ENCODE data around the gene LRG1. TPM values are rescaled to one million over a fixed set of nuclear protein-coding genes. Genes with fewer than 3 reads are reported as not detected.

The LRG1 gene
- total and polyA plus RNA-seq, 2 experiments from 2014 or later, result 6.3 to 9.8 TPM

DNA sequence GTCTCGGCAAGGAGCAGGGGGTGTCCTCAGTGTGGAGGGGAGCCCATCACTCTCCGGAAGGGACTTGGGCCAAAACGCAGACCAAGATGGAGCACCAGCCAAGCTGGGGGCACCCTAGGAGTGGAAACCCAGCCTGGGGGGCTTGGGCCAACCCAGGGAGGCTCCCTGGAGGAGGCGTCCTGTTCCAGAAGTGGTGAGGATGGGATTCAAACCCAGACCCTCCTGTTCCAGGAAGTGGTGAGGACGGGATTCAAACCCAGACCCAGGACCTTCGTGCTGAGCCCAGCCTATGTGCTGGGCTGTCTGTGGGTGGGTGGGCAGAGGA is 20.7 kb downstream of the LRG1 start:
- no peaks in the 10 kb centered on the region for H3K79me2 ChIP-seq
- WGBS (ENCODE audit: low lambda C conversion rate, missing lambda C conversion rate), result 98% methylated on average over 5 of the region's 6 CpGs
- no peak overlapping the region for H2AFZ ChIP-seq
- H3K9me3 ChIP-seq (ENCODE audit: low read depth), result no peaks in the 10 kb centered on the region
- H3K9me2 ChIP-seq (replicated peaks; ENCODE audit: insufficient read depth), result no peaks in the 10 kb centered on the region
- no peak overlapping the region for H3K27ac ChIP-seq
- H4K20me1 ChIP-seq (ENCODE audit: insufficient read depth, poor library complexity, severe bottlenecking), result no peaks in the 10 kb centered on the region
- DNase-seq (ENCODE audit: low spot score), result no peak
- no peak for TF ChIP-seq CTCF (IDR thresholded peaks at IDR 0.05; ENCODE audit: poor library complexity)
- TF ChIP-seq EZH2phosphoT487 (IDR thresholded peaks at IDR 0.05; ENCODE audit: low read depth, severe bottlenecking, unreplicated experiment), result no peak
- TF ChIP-seq EZH2 (IDR thresholded peaks at IDR 0.05; ENCODE audit: borderline replicate concordance), result no peak
- no peaks in the 10 kb centered on the region for H3K36me3 ChIP-seq (replicated peaks; ENCODE audit: insufficient read depth, low read depth)
- H3K4me1 ChIP-seq (ENCODE audit: insufficient read depth), result no peaks in the 10 kb centered on the region
- no peak overlapping the region for H3K4me3 ChIP-seq
- no peaks in the 10 kb centered on the region for H3K27me3 ChIP-seq
- no peak overlapping the region for H3K4me2 ChIP-seq

DNA sequence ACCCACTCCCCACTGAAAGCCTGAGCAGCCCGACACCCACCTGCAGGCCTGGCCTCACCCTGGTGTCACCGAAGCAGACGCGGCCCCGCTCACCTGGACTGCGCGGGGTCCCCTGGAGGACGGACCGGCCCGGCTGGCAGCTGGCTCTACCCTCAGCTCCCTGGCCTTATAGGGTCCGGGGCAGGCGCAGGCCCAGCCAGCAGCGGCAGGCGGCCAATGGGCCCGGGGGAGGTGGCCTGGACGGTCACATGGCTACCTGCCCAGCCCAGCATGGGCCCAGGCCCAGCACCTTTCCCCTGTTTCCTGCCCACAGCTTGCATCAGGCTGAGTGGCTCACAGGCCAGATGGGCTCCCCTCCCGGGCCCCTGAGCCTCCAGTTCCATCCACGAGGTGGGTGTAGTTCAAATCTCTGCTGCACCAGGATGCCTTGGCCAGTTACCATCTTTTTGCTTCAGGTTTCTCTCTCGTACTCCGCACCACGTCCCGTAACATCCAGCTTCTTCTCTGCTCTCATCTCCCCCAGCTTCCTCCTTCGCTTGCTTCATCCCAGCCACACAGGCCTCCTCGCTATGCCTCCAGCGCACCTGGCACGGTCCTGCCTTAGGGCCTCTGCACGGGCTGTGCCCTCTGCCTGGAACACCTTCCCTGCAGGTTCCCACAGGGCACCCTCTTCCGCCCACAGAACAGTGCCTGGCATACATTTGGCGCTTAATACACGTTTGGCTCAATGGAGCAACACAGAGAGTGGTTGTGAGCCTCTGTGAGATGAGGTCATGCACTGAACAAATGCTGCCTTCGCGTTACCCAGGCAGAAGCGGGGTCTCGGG is 21.3 kb downstream of the LRG1 start, which contains the start of gene PLIN4:
PLIN4 (minus strand) TSS at position 142 of the 827 bp plus-strand sequence. CDS start 214 bp downstream, outside the sequence.
- no peak for DNase-seq (ENCODE audit: low spot score)
- H3K4me2 ChIP-seq, result no peak within 1 kb of the TSS
- H2AFZ ChIP-seq, result no peak within 1 kb of the TSS
- no peaks in the 10 kb centered on the region for H3K27me3 ChIP-seq
- no peak within 1 kb of the TSS for H3K27ac ChIP-seq
- H3K4me3 ChIP-seq, result no peak within 1 kb of the TSS
- H3K36me3 ChIP-seq (replicated peaks; ENCODE audit: insufficient read depth, low read depth), result no peaks in the 10 kb centered on the region
- TF ChIP-seq EZH2 (IDR thresholded peaks at IDR 0.05; ENCODE audit: borderline replicate concordance) (no peak), CTCF (IDR thresholded peaks at IDR 0.05; ENCODE audit: poor library complexity) (no peak), EZH2phosphoT487 (IDR thresholded peaks at IDR 0.05; ENCODE audit: low read depth, severe bottlenecking, unreplicated experiment) (no peak)
- H4K20me1 ChIP-seq (ENCODE audit: insufficient read depth, poor library complexity, severe bottlenecking), result no peaks in the 10 kb centered on the region
- no peaks in the 10 kb centered on the region for H3K79me2 ChIP-seq
- H3K9me3 ChIP-seq (ENCODE audit: low read depth), result no peaks in the 10 kb centered on the region
- H3K9me2 ChIP-seq (replicated peaks; ENCODE audit: insufficient read depth), result no peaks in the 10 kb centered on the region
- H3K4me1 ChIP-seq (ENCODE audit: insufficient read depth), result no peaks in the 10 kb centered on the region
- 89% methylated on average over 34 of the region's 34 CpGs for WGBS (ENCODE audit: low lambda C conversion rate, missing lambda C conversion rate)

DNA sequence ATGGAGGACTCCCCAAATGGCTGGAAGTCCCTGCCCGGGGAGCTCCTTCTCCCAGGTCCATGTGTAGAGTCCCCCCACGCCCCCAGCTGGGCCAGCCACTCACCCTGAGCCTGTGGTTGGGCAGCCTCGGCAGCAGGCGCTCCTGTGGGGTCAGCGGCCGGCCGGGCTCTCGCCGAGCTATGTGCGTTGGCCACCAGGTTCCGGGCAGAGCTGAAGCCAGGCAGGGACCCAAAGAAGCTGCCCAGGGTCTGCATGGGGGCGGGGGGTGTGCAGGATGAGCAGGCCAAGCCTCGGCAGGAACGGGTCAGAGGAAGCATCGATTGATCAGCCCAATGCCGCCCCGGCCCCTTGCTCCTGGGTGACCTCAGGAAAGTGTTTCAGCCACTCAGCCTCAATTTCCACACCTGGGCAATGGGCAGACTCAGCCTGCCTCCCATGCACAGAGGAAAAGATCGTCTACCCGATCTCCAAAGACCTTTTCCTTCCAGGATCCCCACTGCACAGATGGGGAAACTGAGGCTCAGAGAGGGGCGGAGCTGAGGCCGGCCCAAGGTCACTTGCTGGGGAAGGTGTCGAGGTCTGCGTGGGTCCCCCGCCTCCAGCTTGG is 22.3 kb downstream of the LRG1 start:
- no peak overlapping the region for H3K4me3 ChIP-seq
- no peaks in the 10 kb centered on the region for H3K4me1 ChIP-seq (ENCODE audit: insufficient read depth)
- H3K9me2 ChIP-seq (replicated peaks; ENCODE audit: insufficient read depth), result no peaks in the 10 kb centered on the region
- no peaks in the 10 kb centered on the region for H3K27me3 ChIP-seq
- no peaks in the 10 kb centered on the region for H3K36me3 ChIP-seq (replicated peaks; ENCODE audit: insufficient read depth, low read depth)
- no peaks in the 10 kb centered on the region for H3K79me2 ChIP-seq
- H3K9me3 ChIP-seq (ENCODE audit: low read depth), result no peaks in the 10 kb centered on the region
- H3K27ac ChIP-seq, result no peak overlapping the region
- TF ChIP-seq CTCF (IDR thresholded peaks at IDR 0.05; ENCODE audit: poor library complexity) (no peak), EZH2phosphoT487 (IDR thresholded peaks at IDR 0.05; ENCODE audit: low read depth, severe bottlenecking, unreplicated experiment) (no peak), EZH2 (IDR thresholded peaks at IDR 0.05; ENCODE audit: borderline replicate concordance) (no peak)
- H3K4me2 ChIP-seq, result no peak overlapping the region
- H4K20me1 ChIP-seq (ENCODE audit: insufficient read depth, poor library complexity, severe bottlenecking), result no peaks in the 10 kb centered on the region
- no peak for DNase-seq (ENCODE audit: low spot score)
- H2AFZ ChIP-seq, result no peak overlapping the region
- WGBS (ENCODE audit: low lambda C conversion rate, missing lambda C conversion rate), result 90% methylated on average over 23 of the region's 24 CpGs

Measured in hepatocyte (in vitro differentiated cells).